Astrocyte of the spinal cord (primary cell): ENCODE results near the gene GEMIN4.

Experiments used
- DNase-seq: peaks from one replicate; pipeline ENCODE4 v3.0.0; 2011; ENCODE audit warnings: low read depth, low spot score
- H3K4me3 ChIP-seq: 2 replicates; pipeline ENCODE4 v1.5.1; 2011; ENCODE audit warnings: low read depth, mild to moderate bottlenecking, low read length, moderate library complexity
- in situ Hi-C: cut with HindIII; loops from 2 replicates; pipeline ENCODE4 v1.10.0; 2017; ENCODE audit warnings: low sequenced_read_pairs
- TF ChIP-seq, protein P1 (sequence below): IDR thresholded peaks from 2 replicates; pipeline ENCODE4 v1.5.1; 2012; ENCODE audit warnings: low read depth, mild to moderate bottlenecking, low read length, inconsistent platforms

Gene GEMIN4

DNA sequence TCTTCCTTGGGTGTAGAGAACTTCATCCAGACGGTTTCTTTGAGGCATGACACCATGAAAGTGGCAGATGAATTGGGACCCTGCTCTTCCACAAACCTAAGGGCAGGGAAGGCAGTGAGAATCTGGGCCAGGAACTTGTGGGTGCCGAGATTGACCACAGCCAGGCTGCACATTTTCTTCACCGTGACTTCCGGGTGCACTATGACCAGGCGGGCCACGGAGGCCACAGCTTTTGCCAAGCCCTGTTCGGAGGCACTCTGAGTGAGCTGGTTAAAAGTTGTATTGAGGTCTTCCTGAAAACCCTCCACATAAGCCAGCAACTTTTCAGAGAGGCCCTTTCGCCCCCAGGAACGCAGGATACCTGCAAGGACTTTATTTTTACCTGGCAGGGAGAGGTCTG is 5.9 kb downstream of the GEMIN4 start:
- DNase-seq, result no peak
- H3K4me3 ChIP-seq, result no peak overlapping the region
- in situ Hi-C loops, result no loop called here
- TF ChIP-seq, protein P1, sequence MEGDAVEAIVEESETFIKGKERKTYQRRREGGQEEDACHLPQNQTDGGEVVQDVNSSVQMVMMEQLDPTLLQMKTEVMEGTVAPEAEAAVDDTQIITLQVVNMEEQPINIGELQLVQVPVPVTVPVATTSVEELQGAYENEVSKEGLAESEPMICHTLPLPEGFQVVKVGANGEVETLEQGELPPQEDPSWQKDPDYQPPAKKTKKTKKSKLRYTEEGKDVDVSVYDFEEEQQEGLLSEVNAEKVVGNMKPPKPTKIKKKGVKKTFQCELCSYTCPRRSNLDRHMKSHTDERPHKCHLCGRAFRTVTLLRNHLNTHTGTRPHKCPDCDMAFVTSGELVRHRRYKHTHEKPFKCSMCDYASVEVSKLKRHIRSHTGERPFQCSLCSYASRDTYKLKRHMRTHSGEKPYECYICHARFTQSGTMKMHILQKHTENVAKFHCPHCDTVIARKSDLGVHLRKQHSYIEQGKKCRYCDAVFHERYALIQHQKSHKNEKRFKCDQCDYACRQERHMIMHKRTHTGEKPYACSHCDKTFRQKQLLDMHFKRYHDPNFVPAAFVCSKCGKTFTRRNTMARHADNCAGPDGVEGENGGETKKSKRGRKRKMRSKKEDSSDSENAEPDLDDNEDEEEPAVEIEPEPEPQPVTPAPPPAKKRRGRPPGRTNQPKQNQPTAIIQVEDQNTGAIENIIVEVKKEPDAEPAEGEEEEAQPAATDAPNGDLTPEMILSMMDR, result no peak

DNA sequence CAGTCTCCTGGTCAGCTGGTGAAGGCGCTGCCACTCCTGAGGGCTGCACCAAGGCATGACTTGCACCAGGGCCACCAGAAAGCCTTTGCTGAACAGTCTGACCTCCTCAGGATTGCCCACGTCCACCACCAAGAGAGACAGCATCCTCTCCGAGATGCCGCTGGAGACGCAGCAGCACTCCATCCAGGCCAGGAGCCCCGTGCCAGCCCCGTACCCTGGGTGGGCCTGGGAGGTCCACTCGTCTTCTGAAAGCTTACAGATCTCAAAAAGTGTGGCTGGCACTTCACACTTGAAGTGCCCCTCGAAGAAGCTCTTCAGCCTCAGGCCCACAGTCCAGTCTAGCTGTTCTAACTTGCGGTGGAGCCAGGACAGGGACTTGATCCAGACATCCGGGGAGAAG is 6.7 kb downstream of the GEMIN4 start:
- TF ChIP-seq, protein P1, result no peak
- DNase-seq, result no peak
- in situ Hi-C loops, result no loop called here
- H3K4me3 ChIP-seq, result no peak overlapping the region

DNA sequence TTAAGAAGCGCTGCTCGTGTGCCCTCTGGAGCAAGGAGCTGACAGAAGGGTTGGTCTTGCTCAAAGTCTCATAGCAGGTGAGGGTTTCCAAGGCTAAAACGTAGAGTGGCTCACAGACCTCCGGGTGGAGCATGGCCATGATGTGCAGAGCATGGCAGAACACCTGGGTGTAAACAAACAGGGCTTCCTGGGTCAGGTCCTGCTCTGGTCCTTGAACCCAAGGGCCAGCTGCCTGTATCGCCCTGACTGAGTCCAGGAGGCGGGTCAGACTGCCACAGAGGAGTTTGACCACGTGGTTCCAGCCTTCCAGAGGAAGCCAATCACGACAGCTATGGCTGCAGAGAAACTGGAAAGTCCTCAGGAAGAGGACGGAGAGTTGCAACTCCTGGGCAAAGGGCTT is 7.1 kb downstream of the GEMIN4 start:
- TF ChIP-seq, protein P1, result no peak
- no peak overlapping the region for H3K4me3 ChIP-seq
- in situ Hi-C loops, result no loop called here
- DNase-seq, result no peak

DNA sequence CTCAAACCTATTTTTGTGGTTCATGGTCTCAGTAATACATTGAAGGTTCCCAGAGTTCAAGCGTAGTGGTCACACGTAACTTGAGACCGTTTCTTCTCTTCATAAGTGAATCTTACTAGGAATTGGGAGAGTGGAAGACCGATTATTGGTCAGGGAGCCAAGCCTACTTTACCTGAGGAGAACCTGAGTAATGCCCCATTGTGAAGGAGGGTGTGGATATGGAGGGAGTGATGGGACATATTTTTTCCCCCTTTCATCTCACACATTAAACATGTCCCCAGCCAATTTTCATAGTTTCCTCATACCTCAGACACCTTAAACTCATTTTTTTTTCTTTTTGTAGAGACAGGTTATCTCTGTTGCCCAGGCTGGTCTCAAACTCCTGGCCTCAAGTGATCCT is 8.9 kb downstream of the GEMIN4 start:
- H3K4me3 ChIP-seq, result no peak overlapping the region
- in situ Hi-C loops, result no loop called here
- no peak for DNase-seq
- TF ChIP-seq, protein P1, result no peak

DNA sequence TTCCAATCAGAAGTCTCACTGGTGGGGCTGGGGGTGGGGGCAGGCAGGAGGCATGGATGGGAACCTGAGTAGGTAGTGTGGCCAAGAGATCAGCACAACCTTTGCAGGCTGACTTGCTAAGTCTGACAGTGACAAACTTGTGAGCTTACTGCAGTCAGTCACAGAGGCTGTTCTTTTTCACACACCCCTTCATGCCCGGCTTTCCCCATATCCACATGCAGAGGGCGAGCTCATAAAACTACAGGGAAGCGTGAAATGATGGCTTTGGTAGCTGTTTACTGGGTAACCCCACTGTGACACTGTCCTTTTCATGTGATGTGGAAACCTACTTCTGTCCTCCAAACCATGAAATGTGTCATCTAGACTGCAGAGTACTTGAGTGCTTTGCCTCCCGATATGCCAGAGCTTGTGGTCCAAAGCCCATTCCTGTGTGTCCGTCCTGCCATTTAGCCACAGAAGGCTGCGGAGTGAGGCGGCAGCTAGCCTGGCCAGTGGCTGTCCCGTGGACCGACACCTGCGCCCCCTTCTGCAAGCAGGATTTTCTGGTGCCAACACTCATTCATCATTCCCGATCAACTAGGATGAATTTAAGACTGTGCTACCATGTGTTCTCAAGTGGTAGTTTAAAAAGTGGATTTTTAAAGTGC is 9.8 kb downstream of the GEMIN4 start:
- in situ Hi-C loops, result no loop called here
- no peak overlapping the region for H3K4me3 ChIP-seq
- no peak for DNase-seq
- TF ChIP-seq, protein P1, result no peak

DNA sequence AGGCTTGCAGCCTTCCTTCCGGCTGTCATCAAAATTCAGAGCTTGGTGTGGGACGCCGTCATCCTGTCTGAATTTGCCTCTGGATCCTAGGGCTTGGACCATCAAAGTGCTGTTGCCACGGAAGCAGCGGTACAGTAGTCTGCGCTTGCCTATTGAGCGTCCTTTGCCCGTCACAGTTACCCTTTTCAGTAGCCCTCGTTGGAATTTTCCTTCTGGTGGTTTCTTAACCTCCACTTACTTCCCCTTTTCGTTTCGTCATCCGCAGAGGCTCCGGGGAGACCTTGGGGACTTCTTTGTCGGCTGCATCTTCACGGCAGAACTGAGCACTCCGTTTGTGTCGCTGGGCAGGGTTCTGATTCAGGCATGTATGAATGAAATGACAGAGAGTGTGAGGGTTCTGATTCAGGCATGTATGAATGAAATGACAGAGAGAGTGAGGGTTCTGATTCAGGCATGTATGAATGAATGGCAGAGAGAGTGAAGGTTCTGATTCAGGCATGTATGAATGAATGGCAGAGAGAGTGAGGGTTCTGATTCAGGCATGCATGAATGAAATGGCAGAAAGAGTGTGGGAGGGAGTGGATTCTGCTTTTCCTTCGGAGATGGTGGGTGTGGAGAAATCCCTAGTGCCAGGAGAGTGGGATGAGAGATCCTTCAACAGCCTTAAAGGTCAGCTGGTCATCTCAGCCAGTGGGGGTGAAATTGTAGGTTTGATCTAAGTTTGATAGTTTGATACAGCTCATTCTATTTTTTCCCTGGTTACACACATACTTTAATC is 11.6 kb downstream of the GEMIN4 start:
- no peak overlapping the region for H3K4me3 ChIP-seq
- in situ Hi-C loops, result no loop called here
- no peak for DNase-seq

More for the DNA sequence above, 11.6 kb downstream of the GEMIN4 start:
- TF ChIP-seq, protein P1, result no peak
